Upper lobe of right lung (tissue), 1 donor: ENCODE results near the gene HOGA1. TPM values are rescaled to one million over a fixed set of nuclear protein-coding genes. Genes with fewer than 3 reads are reported as not detected.

Experiments
- ATAC-seq: fragments of 200-7000 bp; cut with Tn5 transposase; one replicate; pipeline ENCODE4 v1.9.1; 2020; ENCODE audit warnings: mild to moderate bottlenecking, moderate library complexity
- DNase-seq: peaks from one replicate; pipeline ENCODE4 v3.0.0-alpha.2; 2020
- H3K27ac ChIP-seq: fragments of 200-600 bp; one replicate; pipeline ENCODE4 v1.8.0; 2022
- H3K27me3 ChIP-seq: fragments of 200-600 bp; one replicate; pipeline ENCODE4 v1.8.0; 2022; ENCODE audit warnings: mild to moderate bottlenecking
- H3K36me3 ChIP-seq: fragments of 200-600 bp; one replicate; pipeline ENCODE4 v1.8.0; 2022
- H3K4me1 ChIP-seq: fragments of 200-600 bp; one replicate; pipeline ENCODE4 v1.8.0; 2022
- H3K4me3 ChIP-seq: fragments of 200-600 bp; one replicate; pipeline ENCODE4 v1.8.0; 2022; ENCODE audit warnings: mild to moderate bottlenecking
- H3K9me3 ChIP-seq: fragments of 200-600 bp; one replicate; pipeline ENCODE4 v1.8.0; 2022
- CTCF ChIP-seq: fragments of 200-600 bp; IDR thresholded peaks from one replicate; pipeline ENCODE4 v1.8.0; 2022; ENCODE audit warnings: antibody characterized with exemption
- intact Hi-C: fragments of 100-400 bp; cut with DNase I; formaldehyde crosslinking; loops from one replicate; pipeline ENCODE4 v1.11.0; 2022
- long read RNA-seq: library from polyadenylated mRNA; unstranded; transcript quantifications from one replicate; pipeline ENCODE4 v2.0.0, GENCODE V29; 2021
- total RNA-seq: library from RNA; stranded (reverse); fragmentation: NEBNext Ultra II Directional; extraction: Animal tissue kit (Norgen Biotek cat#: 25700); gene quantifications from one replicate; pipeline ENCODE4 v1.2.1, GENCODE V29; 2021
- donor health status: DM: no; HTN: yes; CAD: no; lungs with severe emphysema.

HOGA1 gene
- 2.3 TPM for total RNA-seq
- long read RNA-seq, partial matches to known transcripts, result 0 of 5 reads
- long read RNA-seq, other reads (novel, unspliced or antisense), result 2 of 5 reads

- intact Hi-C loops, result no loop called here
- Histone ChIP-seq H3K4me3 (peak within 1 kb of the TSS; percentile 0), H3K4me1 (no peaks in the 10 kb centered on the region), H3K36me3 (no peaks in the 10 kb centered on the region), H3K27ac (no peak within 1 kb of the TSS), H3K9me3 (no peaks in the 10 kb centered on the region), H3K27me3 (no peaks in the 10 kb centered on the region)
- no peak for TF ChIP-seq CTCF
- peak; percentile 73 for DNase-seq
- ATAC-seq, result peak; percentile 83
Measured at GRCh38 chr10:97584060-97584797, at the start of gene HOGA1. Gene HOGA1 (plus strand): TSS chr10:97584389. CDS start chr10:97584704, 315 bp downstream.

- Histone ChIP-seq H3K4me1 (peaks cover 6% of the 10 kb centered on the region), H3K27ac (no peak overlapping the region), H3K4me3 (no peak overlapping the region), H3K36me3 (no peaks in the 10 kb centered on the region), H3K27me3 (no peaks in the 10 kb centered on the region), H3K9me3 (no peaks in the 10 kb centered on the region)
- TF ChIP-seq CTCF, result peak; percentile 49
- intact Hi-C loops, result no loop called here
- ATAC-seq (peak; percentile 72), DNase-seq (no peak)
Measured at GRCh38 chr10:97534746-97535367, 49.3 kb upstream of the HOGA1 start.

GRCh38 chr10:97537186-97537869 lies 46.9 kb upstream of the HOGA1 start:
- peaks cover 21% of the 10 kb centered on the region for H3K4me1 ChIP-seq
- no peaks in the 10 kb centered on the region for H3K27me3 ChIP-seq
- intact Hi-C loops, result no loop called here
- no peak overlapping the region for H3K4me3 ChIP-seq
- DNase-seq, result no peak
- no peaks in the 10 kb centered on the region for H3K9me3 ChIP-seq
- TF ChIP-seq CTCF, result no peak
- no peak overlapping the region for H3K27ac ChIP-seq
- no peaks in the 10 kb centered on the region for H3K36me3 ChIP-seq
- ATAC-seq, result no peak

- ATAC-seq (no peak), DNase-seq (no peak)
- Histone ChIP-seq H3K9me3 (no peaks in the 10 kb centered on the region), H3K27me3 (no peaks in the 10 kb centered on the region), H3K36me3 (no peaks in the 10 kb centered on the region), H3K4me1 (peaks cover 32% of the 10 kb centered on the region), H3K27ac (no peak overlapping the region), H3K4me3 (no peak overlapping the region)
- TF ChIP-seq CTCF, result no peak
- intact Hi-C loops, result no loop called here
Measured at GRCh38 chr10:97538411-97538810, 45.8 kb upstream of the HOGA1 start.

DNA sequence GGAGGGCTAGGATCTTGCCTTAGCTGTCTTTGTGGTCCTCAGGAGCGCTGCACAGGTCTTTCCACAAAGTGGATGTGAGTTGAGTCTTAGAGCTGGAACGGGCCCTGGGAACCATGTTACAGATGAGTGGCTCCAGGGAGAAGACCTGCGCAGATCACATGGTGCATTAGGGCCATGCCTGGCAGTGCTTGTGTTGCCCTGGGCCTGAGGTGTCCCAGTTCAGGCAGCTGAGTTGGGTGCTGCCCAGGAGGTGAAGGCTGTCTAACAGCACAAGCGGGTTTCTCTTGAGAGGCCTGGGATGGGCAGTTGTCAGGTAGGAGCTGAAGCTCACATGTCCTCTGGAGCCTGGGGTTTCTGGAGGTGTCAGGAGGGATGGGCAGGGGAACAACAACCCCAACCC lies 45.4 kb upstream of the HOGA1 start:
- DNase-seq, result no peak
- no peak for TF ChIP-seq CTCF
- H3K9me3 ChIP-seq, result no peaks in the 10 kb centered on the region
- no peak overlapping the region for H3K27ac ChIP-seq
- H3K4me1 ChIP-seq, result peaks cover 36% of the 10 kb centered on the region
- no peaks in the 10 kb centered on the region for H3K27me3 ChIP-seq
- intact Hi-C loops, result no loop called here
- no peaks in the 10 kb centered on the region for H3K36me3 ChIP-seq
- H3K4me3 ChIP-seq, result no peak overlapping the region
- no peak for ATAC-seq
